ENCODE results near the gene RAE1.

GRCh38 chr20:57410398-57410920 is 59.4 kb downstream of the RAE1 start:
- TF ChIP-seq, protein P1, sequence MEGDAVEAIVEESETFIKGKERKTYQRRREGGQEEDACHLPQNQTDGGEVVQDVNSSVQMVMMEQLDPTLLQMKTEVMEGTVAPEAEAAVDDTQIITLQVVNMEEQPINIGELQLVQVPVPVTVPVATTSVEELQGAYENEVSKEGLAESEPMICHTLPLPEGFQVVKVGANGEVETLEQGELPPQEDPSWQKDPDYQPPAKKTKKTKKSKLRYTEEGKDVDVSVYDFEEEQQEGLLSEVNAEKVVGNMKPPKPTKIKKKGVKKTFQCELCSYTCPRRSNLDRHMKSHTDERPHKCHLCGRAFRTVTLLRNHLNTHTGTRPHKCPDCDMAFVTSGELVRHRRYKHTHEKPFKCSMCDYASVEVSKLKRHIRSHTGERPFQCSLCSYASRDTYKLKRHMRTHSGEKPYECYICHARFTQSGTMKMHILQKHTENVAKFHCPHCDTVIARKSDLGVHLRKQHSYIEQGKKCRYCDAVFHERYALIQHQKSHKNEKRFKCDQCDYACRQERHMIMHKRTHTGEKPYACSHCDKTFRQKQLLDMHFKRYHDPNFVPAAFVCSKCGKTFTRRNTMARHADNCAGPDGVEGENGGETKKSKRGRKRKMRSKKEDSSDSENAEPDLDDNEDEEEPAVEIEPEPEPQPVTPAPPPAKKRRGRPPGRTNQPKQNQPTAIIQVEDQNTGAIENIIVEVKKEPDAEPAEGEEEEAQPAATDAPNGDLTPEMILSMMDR (conservative IDR thresholded peaks at IDR 0.05; ENCODE audit: low read depth, low read length) = no peak
- no peak for TF ChIP-seq EZH2 (IDR thresholded peaks at IDR 0.05; ENCODE audit: low read length, unreplicated experiment)

Data from PC-3 (cell line).